Activated gamma-delta T cell treated with anti-CD3 and anti-CD28 coated beads, Interleukin-2, amount 50 U/mL, for 16 hours (primary cell): ENCODE measurements around the gene MSMP.

ENCODE experiments used
- DNase-seq: peaks from one replicate; pipeline ENCODE4 v3.0.0-alpha.2; 2020; ENCODE audit warnings: low read depth

Gene MSMP

GRCh38 chr9:35743880-35744518 is 10.1 kb downstream of the MSMP start:
- DNase-seq: no peak

GRCh38 chr9:35743452-35743851 is 10.6 kb downstream of the MSMP start:
- DNase-seq: no peak

GRCh38 chr9:35741740-35742139 is 12.3 kb downstream of the MSMP start:
- DNase-seq: no peak

- no peak for DNase-seq
These were observed 13.8 kb downstream of the MSMP start for GRCh38 chr9:35740243-35740642.

GRCh38 chr9:35738924-35739323 is 15.2 kb downstream of the MSMP start:
- DNase-seq: no peak

- DNase-seq: no peak
These were observed 15.9 kb downstream of the MSMP start for GRCh38 chr9:35738186-35738585.

GRCh38 chr9:35737143-35737542 is 16.9 kb downstream of the MSMP start:
- no peak for DNase-seq

- peak; percentile 56 for DNase-seq
These were observed 17.9 kb downstream of the MSMP start for GRCh38 chr9:35736201-35736633.

- no peak for DNase-seq
These were observed 20.0 kb downstream of the MSMP start for GRCh38 chr9:35734096-35734495.

- DNase-seq: no peak
These were observed 21.1 kb downstream of the MSMP start for GRCh38 chr9:35732800-35733541.

- DNase-seq: peak; percentile 95
These were observed 21.8 kb downstream of the MSMP start, which contains the start of the genes CREB3 and TLN1 for GRCh38 chr9:35732185-35732799. Gene CREB3, plus strand, starts transcription at chr9:35732666. Its CDS starts 107 bp downstream, at chr9:35732773. Gene TLN1, minus strand, starts transcription at chr9:35732195. Its CDS starts 6,501 bp downstream, at chr9:35725694.

GRCh38 chr9:35731415-35732184 is 22.5 kb downstream of the MSMP start:
- DNase-seq: no peak

- no peak for DNase-seq
These were observed 23.6 kb downstream of the MSMP start for GRCh38 chr9:35730486-35730854.

GRCh38 chr9:35729700-35730485 is 24.2 kb downstream of the MSMP start:
- no peak for DNase-seq

GRCh38 chr9:35729101-35729500 is 25.0 kb downstream of the MSMP start:
- no peak for DNase-seq

- DNase-seq: no peak
These were observed 25.8 kb downstream of the MSMP start for GRCh38 chr9:35728041-35728971.

- no peak for DNase-seq
These were observed 26.4 kb downstream of the MSMP start for GRCh38 chr9:35727676-35728040.

GRCh38 chr9:35726931-35727330 is 27.1 kb downstream of the MSMP start:
- DNase-seq: peak; percentile 26

- no peak for DNase-seq
These were observed 28.7 kb downstream of the MSMP start for GRCh38 chr9:35725362-35725761.

GRCh38 chr9:35723908-35724307 is 30.2 kb downstream of the MSMP start:
- DNase-seq: no peak
